ENCODE measurements around the gene GPC6. TPM values are rescaled to one million over a fixed set of nuclear protein-coding genes. Genes with fewer than 3 reads are reported as not detected.

Gene GPC6
- total RNA-seq, 2 experiments from 2014 or later, result not detected

DNA sequence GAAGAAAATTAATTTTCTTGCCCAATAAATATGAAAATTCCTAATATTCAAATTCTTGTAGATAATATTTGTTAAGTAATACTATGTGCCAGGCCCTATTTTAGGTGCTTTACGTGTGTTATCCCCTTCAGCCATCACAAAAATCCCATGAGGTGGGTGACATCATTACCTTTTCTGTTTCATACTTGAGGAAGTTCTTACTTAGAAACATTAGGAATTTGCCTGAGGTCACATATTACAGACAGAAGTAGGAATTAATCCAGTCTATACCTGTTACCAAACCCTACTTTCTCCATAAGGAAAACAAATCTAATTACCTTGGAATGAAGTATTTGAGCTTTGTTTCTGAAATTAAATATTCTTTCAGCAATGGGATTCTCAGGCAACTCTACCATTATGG is 336.1 kb downstream of the GPC6 start:
- Mint-ChIP-seq H3K27me3 (no peaks in the 10 kb centered on the region), H3K36me3 (no peaks in the 10 kb centered on the region), H3K27ac (no peak overlapping the region), H3K9me3 (no peaks in the 10 kb centered on the region), H3K4me3 (no peak overlapping the region), H3K4me1 (ENCODE audit: low read depth) (no peaks in the 10 kb centered on the region)
- POLR2A ChIA-PET, result no interaction called here
- intact Hi-C loops (cut with micrococcal nuclease), result no loop called here
- CTCF ChIA-PET, result no interaction called here
- DNase-seq, result no peak

- Mint-ChIP-seq H3K9me3 (no peaks in the 10 kb centered on the region), H3K4me1 (ENCODE audit: low read depth) (no peaks in the 10 kb centered on the region), H3K36me3 (no peaks in the 10 kb centered on the region), H3K27ac (no peak overlapping the region), H3K27me3 (no peaks in the 10 kb centered on the region), H3K4me3 (no peak overlapping the region)
- no peak for DNase-seq
- ChIA-PET POLR2A (no interaction called here), CTCF (no interaction called here)
- intact Hi-C loops (cut with micrococcal nuclease), result no loop called here
Observed at GRCh38 chr13:93577105-93577504, 350.5 kb downstream of the GPC6 start.

- H3K36me3 Mint-ChIP-seq, result no peaks in the 10 kb centered on the region
- H3K9me3 Mint-ChIP-seq, result no peaks in the 10 kb centered on the region
- intact Hi-C loops (cut with micrococcal nuclease), result no loop called here
- H3K27ac Mint-ChIP-seq, result no peak overlapping the region
- DNase-seq, result no peak
- H3K4me3 Mint-ChIP-seq, result no peak overlapping the region
- ChIA-PET CTCF (no interaction called here), POLR2A (no interaction called here)
- H3K27me3 Mint-ChIP-seq, result no peaks in the 10 kb centered on the region
- no peaks in the 10 kb centered on the region for H3K4me1 Mint-ChIP-seq (ENCODE audit: low read depth)
Observed at GRCh38 chr13:93589788-93590187, 363.2 kb downstream of the GPC6 start.

DNA sequence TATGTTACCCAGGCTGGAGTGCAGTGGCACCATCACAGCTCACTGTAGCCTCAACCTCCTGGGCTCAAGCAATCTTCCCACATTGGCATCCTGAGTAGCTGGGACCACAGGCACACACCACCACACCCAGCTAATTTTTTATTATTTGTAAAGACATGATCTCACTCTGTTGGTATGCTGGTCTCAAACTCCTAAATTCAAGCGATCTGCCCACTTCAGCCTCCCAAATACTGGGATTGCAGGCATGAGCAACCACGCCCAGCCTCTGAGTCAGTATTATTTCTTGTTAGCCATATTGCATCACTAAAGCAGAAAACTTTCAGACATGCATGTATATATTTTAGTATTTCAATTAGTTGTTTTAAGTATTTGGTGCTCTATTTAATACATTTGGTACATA is 376.4 kb downstream of the GPC6 start:
- DNase-seq, result no peak
- intact Hi-C loops (cut with micrococcal nuclease), result no loop called here
- Mint-ChIP-seq H3K36me3 (no peaks in the 10 kb centered on the region), H3K27me3 (no peaks in the 10 kb centered on the region), H3K4me3 (no peak overlapping the region), H3K9me3 (no peaks in the 10 kb centered on the region), H3K27ac (no peak overlapping the region), H3K4me1 (ENCODE audit: low read depth) (no peaks in the 10 kb centered on the region)
- ChIA-PET POLR2A (no interaction called here), CTCF (no interaction called here)

GRCh38 chr13:93614776-93615175 is 388.2 kb downstream of the GPC6 start:
- Mint-ChIP-seq H3K27ac (no peak overlapping the region), H3K4me1 (ENCODE audit: low read depth) (no peaks in the 10 kb centered on the region), H3K36me3 (no peaks in the 10 kb centered on the region), H3K27me3 (no peaks in the 10 kb centered on the region), H3K4me3 (no peak overlapping the region), H3K9me3 (no peaks in the 10 kb centered on the region)
- no peak for DNase-seq
- ChIA-PET POLR2A (no interaction called here), CTCF (no interaction called here)
- intact Hi-C loops (cut with micrococcal nuclease), result no loop called here

GRCh38 chr13:93620181-93620765 is 393.7 kb downstream of the GPC6 start:
- Mint-ChIP-seq H3K27ac (no peak overlapping the region), H3K4me3 (no peak overlapping the region), H3K4me1 (ENCODE audit: low read depth) (no peaks in the 10 kb centered on the region), H3K36me3 (no peaks in the 10 kb centered on the region), H3K9me3 (no peaks in the 10 kb centered on the region), H3K27me3 (no peaks in the 10 kb centered on the region)
- ChIA-PET POLR2A (no interaction called here), CTCF (no interaction called here)
- intact Hi-C loops (cut with micrococcal nuclease), result no loop called here
- no peak for DNase-seq

DNA sequence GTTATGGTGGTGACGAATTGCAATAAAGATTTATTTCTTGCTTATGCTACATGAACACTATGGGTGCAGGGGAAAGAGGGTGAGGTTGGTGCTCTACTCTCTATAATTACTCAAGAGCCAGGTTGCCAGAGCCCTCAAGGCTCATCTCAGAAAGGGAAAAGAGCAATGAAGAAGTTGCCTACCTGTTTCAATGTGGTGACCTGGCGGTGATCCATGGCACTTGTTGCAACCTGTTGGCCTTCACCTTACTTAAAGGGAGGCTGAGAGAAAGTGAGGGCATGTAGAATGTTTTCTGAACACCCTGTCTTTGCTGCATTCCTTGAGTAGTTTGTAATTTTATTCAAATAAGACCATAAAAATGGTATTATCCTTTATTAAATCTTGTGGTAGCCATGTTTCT is 394.4 kb downstream of the GPC6 start:
- Mint-ChIP-seq H3K27ac (no peak overlapping the region), H3K9me3 (no peaks in the 10 kb centered on the region), H3K36me3 (no peaks in the 10 kb centered on the region), H3K27me3 (no peaks in the 10 kb centered on the region), H3K4me3 (no peak overlapping the region), H3K4me1 (ENCODE audit: low read depth) (no peaks in the 10 kb centered on the region)
- DNase-seq, result no peak
- intact Hi-C loops (cut with micrococcal nuclease), result no loop called here
- ChIA-PET POLR2A (no interaction called here), CTCF (no interaction called here)

- intact Hi-C loops (cut with micrococcal nuclease), result no loop called here
- Mint-ChIP-seq H3K27ac (no peak overlapping the region), H3K4me1 (ENCODE audit: low read depth) (no peaks in the 10 kb centered on the region), H3K36me3 (no peaks in the 10 kb centered on the region), H3K4me3 (no peak overlapping the region), H3K27me3 (no peaks in the 10 kb centered on the region), H3K9me3 (no peaks in the 10 kb centered on the region)
- no peak for DNase-seq
- CTCF ChIA-PET, result no interaction called here
- POLR2A ChIA-PET, result no interaction called here
Observed at GRCh38 chr13:93621966-93622365, 395.4 kb downstream of the GPC6 start.

DNA sequence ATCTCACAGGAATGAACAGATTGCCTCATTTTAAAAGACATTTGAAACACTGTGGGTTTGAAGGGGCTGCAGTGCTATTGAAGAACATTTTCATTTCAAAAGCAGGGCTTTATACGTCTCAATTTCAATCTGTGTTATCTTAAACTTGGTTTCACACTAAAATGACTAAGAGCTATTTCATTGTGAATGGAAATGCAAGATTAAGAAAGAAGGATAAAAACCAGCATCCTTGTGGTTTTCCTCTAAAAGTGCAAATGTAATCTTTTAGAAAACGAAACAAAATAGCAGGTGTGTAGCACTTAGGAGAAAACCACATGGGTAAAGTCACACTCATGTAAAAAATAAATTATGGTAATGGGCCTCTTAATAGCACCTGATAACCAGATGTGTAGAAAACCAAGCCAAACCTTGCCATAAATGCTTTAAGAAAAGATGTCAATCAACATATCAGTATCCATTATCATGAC is 397.7 kb downstream of the GPC6 start:
- no peaks in the 10 kb centered on the region for H3K27me3 Mint-ChIP-seq
- no peak overlapping the region for H3K27ac Mint-ChIP-seq
- H3K4me3 Mint-ChIP-seq, result no peak overlapping the region
- intact Hi-C loops (cut with micrococcal nuclease), result no loop called here
- no peaks in the 10 kb centered on the region for H3K9me3 Mint-ChIP-seq
- H3K4me1 Mint-ChIP-seq (ENCODE audit: low read depth), result no peaks in the 10 kb centered on the region
- no peaks in the 10 kb centered on the region for H3K36me3 Mint-ChIP-seq
- no peak for DNase-seq
- ChIA-PET CTCF (no interaction called here), POLR2A (no interaction called here)

GRCh38 chr13:93625536-93625935 is 398.9 kb downstream of the GPC6 start:
- intact Hi-C loops (cut with micrococcal nuclease), result no loop called here
- Mint-ChIP-seq H3K4me3 (no peak overlapping the region), H3K9me3 (no peaks in the 10 kb centered on the region), H3K36me3 (no peaks in the 10 kb centered on the region), H3K4me1 (ENCODE audit: low read depth) (no peaks in the 10 kb centered on the region), H3K27me3 (no peaks in the 10 kb centered on the region), H3K27ac (no peak overlapping the region)
- DNase-seq, result no peak
- CTCF ChIA-PET, result no interaction called here
- POLR2A ChIA-PET, result no interaction called here

DNA sequence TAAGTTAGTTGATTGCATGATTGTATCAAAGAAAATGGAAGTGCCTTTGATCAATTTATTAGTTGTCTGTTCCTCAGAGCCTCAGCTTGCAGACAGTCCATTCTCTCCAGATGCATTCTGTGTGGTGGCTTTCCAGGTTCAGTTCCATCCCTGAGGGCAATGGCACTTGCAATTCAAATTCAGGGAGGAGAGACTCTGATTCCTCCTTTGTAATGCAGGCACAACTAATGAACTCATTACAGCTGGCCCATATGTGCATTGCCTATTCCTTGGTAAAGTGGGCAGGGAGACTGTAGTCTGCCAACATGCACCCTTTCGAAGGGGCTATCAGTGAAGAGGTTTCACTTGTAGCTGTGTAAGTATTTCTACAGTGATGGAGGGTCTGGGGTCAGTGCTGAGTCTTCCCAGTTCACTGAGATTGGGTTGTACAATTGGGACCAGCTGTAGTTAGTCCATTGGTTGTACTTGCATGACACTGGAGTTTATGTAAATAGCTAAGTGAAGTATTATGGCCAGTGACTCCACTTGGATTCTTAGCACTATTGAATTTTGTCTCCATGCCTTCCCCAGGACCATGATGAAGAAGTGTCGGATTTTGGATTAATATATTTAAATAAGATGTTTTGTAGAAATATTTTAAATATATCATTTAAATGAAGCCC is 401.7 kb downstream of the GPC6 start:
- ChIA-PET POLR2A (no interaction called here), CTCF (no interaction called here)
- Mint-ChIP-seq H3K27me3 (no peaks in the 10 kb centered on the region), H3K4me1 (ENCODE audit: low read depth) (no peaks in the 10 kb centered on the region), H3K4me3 (no peak overlapping the region), H3K27ac (no peak overlapping the region), H3K9me3 (no peaks in the 10 kb centered on the region), H3K36me3 (no peaks in the 10 kb centered on the region)
- DNase-seq, result no peak
- intact Hi-C loops (cut with micrococcal nuclease), result no loop called here

GRCh38 chr13:93635616-93636032 is 409.0 kb downstream of the GPC6 start:
- Mint-ChIP-seq H3K9me3 (no peaks in the 10 kb centered on the region), H3K27me3 (no peaks in the 10 kb centered on the region), H3K27ac (no peak overlapping the region), H3K4me3 (no peak overlapping the region), H3K4me1 (ENCODE audit: low read depth) (no peaks in the 10 kb centered on the region), H3K36me3 (no peaks in the 10 kb centered on the region)
- ChIA-PET POLR2A (no interaction called here), CTCF (no interaction called here)
- intact Hi-C loops (cut with micrococcal nuclease), result no loop called here
- DNase-seq, result no peak

DNA sequence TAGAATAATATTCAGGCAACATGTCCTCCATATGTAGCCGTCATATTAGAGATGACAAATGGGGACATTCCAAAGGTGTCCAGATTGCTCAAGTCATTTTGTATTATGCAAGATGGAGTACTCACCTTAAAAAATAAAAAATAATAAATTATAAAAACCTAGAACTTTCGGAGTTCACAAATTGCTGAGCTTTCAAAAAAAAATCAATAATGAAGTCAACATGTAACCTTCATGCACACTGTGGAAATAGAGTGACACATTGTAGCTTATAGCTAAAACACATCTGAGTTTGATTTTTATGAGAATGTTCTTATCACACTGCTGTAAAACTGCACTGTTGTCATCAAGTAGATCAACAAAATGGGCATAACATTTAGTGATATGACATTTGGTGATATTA is 411.2 kb downstream of the GPC6 start:
- H3K4me3 Mint-ChIP-seq, result no peak overlapping the region
- H3K27me3 Mint-ChIP-seq, result no peaks in the 10 kb centered on the region
- H3K4me1 Mint-ChIP-seq (ENCODE audit: low read depth), result no peaks in the 10 kb centered on the region
- intact Hi-C loops (cut with micrococcal nuclease), result no loop called here
- H3K27ac Mint-ChIP-seq, result no peak overlapping the region
- no peaks in the 10 kb centered on the region for H3K36me3 Mint-ChIP-seq
- no peak for DNase-seq
- no peaks in the 10 kb centered on the region for H3K9me3 Mint-ChIP-seq
- ChIA-PET CTCF (no interaction called here), POLR2A (no interaction called here)
